NCI-H2081 treated with DMSO at 0.1 percent for 48 hours (cell line): ENCODE results near the gene ZMIZ1.

Source experiments
- DNase-seq: peaks from one replicate; lab custom pipeline; 2025; lab: John Stamatoyannopoulos, UW

Gene ZMIZ1

DNA sequence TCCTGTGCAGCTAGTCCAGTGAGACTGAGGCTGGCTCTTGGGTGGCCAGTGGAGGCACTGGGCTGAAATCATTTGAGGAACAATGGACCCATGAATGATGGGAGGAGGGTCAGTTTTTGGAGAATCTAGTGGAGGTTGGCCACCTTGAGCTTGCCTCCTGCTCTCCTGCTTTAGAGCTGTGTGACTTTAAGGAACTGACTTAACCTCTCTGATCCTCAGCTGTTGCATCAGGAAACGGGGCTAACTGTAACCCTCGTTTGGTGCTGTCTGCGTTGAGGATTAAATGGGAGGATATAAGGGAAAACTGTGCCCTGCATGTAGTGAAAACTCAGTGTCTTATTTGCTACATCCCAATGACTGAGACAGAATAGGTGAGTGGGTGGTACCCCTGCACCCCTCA is 163.1 kb downstream of the ZMIZ1 start:
- DNase-seq: no peak

DNA sequence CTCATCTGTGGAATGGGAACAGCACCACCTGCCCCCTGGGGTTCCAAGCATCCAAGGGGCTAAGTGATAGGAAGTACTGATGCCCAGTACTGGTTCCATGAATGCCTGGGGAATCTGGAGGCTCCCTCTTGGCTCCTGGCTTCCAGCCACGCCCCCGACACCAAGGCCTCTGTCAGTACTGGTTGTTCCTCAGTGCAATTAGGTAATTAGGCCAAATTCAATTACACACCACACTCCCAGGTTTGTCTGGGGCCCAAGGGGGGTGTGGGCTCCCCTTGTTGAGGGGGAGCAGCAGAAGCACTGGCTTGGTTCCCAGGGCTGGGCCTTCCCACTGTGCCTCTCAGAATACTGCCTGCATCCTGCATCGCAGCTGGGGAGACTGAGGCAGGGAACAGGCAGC is 164.1 kb downstream of the ZMIZ1 start:
- no peak for DNase-seq

DNA sequence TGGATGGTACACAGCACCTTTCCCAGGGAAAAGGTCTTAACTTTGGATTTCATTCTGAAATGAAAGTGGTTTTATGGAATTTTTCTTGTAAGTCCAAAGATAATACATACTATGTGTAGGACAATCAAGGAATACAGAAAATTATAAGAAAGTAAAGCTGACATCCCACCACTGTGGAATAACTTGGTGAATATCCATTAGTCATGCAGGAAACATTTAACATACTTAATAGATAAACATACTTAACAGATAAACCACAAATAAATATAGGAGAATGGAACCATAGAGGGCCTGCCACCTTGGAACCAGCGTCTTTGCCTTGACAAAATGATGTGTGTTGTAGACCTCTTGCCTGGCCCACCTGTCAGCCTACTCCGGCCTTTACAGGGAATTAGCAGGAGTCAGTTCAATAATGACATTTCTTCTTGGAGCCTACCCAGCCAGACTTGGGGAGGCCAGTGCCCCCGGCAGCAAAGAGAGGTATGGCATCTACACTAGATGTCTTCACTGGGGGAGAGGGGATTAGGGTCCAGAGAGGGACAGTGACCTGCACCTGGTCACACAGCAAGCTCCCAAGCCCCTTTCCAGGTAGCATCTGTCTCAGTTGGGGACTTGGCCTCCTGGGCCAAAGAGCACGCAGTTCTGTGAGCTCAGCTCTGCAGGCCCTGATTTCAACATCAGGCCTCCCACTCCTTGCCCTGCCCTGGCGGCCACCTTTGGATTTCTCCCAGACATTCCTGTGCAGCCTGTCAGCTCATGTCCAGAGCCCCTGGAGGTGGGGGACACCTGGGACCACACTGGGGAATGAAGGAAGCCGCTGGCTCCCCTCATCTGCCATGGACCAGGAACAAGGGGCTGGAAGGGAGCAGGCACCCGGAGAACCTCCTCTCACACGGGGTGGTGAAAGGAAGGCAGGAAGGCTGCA is 165.9 kb downstream of the ZMIZ1 start:
- DNase-seq: no peak

DNA sequence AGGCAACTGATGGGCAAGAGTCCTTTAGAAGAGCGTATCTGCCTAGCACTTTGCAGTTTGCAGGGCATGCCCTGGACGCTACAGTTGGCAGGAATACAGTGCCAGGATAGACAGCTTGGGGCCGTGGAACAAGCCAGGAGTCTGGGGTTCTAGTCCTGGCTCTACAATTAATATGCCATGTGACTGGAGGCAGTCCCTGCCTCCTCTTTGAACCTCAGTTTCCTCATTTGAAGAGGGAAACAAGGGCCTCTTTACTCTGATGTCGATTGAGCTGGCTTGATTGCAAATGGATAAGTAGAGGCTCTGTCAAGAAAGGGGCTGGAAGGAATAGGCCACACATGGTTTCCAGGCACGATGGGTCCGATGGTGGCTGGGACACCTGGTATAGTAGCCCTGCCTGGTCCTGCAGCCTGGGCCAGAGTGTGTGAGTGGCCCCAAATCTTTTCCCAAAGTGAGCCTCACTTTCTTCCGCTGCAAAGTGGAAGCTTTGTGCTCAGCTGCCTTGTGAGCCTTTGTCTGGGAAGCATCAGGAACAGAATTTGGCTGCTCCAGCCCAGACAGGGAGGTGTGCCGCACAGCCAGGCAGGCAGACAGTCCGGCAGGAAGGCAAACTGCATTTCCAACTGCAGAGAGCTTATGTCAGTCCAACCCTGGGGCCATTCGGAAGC is 167.1 kb downstream of the ZMIZ1 start:
- no peak for DNase-seq

DNA sequence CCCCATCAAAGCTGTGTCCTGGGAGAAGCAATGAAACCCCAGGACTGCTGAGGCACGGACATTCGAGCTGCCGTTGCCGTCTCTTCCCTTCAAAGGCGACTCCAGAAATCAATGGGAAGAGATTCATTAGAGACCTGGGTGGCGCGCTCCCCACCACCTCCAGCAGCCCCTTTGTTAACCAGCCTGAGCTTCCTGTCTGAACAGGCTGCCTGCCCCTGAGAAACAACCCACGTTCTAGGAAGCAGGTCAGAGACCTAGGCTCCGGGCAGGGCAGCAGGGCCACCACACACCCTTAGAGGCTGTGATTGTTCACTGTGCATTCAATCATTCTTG is 167.6 kb downstream of the ZMIZ1 start:
- DNase-seq: no peak

DNA sequence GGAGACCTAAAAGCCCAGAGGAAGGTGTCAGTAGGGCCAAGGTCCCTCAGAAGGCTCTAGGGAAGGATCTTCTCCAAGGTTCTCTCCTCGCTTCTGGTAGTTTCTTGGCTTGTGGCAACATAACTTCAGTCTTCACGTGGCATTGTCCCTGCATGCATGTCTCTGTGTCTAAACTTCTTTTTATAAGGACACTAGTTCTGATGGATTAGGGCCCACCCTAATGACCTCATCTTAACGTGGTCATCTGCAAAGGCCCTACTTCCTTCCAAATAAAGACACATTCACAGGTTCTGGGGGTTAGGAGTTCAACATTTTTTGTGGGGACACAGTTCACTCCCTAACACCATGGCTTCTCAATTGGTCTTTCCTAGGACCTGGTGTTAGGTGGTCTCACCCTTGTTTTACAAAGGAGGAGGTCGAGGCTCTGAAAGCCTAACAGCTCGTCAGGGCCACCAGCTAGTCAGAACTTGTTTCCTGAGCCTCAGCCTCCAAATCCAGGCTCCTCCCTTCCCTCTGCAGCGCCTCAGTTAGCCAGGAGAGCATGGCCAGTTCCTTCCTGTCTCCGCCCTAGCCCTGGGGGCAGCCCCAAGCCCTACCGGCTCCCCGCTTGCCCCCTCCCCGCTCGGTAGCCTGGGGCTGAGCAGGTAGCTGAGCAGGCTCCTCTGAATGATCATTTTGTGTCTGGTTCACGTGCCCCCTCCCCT is 168.8 kb downstream of the ZMIZ1 start:
- no peak for DNase-seq

DNA sequence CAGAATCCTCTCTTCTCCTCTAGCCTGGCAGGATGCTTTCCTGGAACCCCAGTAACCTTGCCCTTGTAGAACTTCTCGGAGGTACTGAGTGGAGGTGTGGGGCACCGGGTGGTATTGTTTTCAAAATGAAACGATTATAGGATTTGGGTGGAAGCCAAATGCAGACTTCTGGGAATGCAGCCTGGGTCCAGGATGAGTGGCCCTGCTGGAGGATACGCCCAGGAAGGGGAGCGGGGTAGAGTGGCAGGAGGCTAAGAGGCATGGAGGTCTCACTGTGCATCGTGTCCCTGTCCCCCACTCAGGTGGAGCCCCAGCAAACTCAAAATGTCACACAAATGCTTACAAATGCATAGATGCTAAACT is 169.4 kb downstream of the ZMIZ1 start:
- peak; percentile 1 for DNase-seq

DNA sequence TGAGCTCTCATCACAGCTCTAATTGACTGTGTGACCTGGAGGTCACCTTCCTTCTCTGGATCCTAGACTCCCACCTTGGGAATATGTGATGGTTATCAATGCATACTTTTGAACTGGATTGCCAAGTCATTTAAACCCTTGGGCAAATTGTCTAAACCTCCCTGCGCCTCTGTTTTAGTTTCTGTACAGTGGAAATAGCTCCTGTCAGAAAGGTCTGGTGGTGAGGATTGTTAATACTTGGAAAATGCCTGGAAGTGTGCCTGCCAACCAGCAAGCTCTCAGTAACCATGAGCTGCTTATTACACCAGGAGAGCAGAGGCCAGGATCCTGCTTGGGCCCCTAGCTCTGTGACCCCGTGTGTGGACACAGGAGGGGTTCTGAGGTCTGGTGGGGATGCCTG is 169.8 kb downstream of the ZMIZ1 start:
- DNase-seq: no peak

DNA sequence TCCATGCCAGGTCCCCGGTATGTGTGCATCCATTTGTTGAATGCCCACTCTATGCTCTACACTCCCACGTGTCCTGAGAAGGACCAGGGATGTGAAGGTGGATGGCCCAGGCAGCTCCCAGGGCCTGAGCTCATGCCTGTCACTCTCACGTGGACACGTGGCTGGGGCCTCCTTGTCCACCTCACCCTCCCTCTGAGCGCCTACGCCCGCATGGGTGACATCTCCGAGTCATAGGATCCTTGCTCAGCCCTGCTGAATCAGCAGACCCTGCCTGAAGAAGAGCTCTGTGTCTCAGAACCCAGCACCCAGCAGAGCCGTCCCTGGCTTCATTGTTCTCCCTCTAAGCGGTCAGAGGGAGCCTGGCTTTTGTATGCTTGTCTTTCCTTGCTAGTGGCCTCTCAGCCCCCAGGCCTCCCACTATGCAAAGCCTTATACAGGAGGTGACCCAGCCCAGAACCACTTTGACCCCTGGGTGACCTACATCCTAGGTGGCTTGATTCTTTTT is 170.6 kb downstream of the ZMIZ1 start:
- DNase-seq: no peak

DNA sequence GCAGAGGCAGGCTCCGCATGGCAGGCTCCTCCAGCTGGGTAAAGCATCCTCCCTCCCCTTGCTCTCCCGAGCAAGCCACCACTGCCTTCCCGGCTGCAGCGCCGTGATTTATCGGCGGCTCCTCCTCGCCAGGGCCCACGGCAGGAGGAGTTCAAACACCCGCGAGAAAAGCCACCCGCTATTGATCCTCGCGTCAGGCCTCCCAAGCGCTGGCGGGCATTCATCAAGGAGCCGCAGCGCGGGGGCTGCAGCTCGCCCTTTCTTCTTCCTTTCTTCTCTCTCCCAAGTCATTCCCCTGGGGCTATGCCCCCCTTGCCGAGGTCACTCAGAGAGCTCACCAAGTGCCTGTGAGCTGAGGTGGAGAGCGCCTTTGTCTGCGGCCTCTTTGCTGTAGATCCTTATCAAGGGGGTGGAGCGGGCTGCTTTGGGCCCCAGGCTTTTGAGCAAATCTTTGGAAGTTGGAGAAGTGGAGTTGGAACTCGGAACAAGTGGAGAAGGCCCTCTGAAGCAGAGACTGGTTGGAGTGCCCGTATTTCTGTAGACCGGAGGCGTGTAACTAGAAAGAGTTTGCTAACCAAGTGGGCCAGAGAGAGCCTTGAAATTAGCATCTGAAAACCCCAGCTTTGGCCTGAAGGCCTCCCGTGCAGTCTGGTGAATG is 171.3 kb downstream of the ZMIZ1 start:
- no peak for DNase-seq

DNA sequence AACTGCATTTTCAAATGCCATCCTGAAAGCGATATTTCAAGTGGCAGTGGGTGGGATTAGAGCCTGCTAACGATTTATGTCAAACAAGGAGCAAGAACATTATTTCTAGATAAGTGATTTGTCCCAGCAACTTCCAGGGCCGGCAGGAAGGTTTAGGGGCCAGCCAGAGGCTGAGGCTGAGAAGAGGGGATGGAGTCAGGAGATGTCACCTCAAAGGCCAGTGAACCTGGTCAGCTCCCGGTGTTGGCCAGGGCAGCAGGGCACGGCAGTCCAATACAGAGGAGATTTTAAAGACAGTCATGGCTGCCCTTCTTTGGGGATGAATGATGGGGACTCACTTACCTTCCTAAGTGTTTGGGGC is 172.8 kb downstream of the ZMIZ1 start:
- no peak for DNase-seq

DNA sequence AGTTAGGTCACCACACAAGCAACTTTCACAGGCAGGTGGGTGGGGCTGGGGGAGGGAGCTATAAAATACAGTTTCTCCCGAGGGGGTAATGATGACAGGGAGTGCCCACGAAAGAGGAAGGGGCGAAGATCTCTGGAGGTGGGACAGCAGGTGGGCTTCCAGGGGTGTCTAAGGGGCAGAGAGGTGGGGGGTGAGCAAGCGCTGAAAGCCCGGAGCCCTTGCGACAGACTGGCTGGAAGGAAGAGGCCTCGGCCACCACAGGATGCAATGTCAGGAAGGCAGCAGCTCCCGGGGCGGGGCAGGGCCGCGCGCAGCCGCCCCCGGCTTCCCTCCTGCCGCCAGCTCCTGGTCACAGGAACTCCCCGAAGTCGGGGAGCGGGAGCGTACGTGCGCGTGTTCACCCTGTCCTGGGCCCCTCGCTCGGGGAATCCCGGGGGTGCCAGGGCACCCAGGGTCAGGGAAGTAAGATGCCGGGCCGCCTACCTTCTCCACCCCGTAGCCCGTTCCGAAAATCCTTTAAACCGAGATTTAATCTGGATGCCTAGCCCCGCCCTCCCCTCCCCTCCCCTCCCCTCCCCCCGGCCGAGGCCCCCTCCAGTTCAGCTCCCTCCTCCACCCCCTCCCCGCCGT is 173.3 kb downstream of the ZMIZ1 start:
- no peak for DNase-seq

DNA sequence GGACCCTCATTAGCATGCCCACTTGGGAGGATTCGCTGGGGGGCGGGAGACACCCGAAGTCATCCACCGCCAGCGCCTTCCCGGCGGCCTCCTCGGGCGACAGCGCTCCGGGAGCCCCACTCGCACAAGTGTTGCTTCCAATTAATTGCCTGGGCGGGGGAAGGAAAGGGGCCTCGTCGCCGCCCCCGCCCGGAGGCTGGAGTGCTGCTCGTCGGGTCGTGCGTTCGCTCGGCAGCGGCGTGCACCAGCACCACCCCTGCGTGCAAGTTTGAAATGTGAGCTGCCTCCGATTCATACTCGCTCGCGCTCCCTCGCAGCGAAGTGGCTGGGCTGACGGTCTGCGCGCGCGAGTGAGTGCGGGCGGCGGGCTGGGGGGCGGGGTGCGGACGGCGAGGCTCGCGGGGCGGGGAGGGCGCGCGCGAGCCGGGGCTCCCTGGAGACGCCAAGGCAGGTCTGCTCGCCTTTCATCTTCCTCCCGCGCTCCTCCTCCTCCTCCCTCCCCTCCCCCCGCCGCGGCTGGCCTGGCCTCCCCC is 173.9 kb downstream of the ZMIZ1 start:
- no peak for DNase-seq

DNA sequence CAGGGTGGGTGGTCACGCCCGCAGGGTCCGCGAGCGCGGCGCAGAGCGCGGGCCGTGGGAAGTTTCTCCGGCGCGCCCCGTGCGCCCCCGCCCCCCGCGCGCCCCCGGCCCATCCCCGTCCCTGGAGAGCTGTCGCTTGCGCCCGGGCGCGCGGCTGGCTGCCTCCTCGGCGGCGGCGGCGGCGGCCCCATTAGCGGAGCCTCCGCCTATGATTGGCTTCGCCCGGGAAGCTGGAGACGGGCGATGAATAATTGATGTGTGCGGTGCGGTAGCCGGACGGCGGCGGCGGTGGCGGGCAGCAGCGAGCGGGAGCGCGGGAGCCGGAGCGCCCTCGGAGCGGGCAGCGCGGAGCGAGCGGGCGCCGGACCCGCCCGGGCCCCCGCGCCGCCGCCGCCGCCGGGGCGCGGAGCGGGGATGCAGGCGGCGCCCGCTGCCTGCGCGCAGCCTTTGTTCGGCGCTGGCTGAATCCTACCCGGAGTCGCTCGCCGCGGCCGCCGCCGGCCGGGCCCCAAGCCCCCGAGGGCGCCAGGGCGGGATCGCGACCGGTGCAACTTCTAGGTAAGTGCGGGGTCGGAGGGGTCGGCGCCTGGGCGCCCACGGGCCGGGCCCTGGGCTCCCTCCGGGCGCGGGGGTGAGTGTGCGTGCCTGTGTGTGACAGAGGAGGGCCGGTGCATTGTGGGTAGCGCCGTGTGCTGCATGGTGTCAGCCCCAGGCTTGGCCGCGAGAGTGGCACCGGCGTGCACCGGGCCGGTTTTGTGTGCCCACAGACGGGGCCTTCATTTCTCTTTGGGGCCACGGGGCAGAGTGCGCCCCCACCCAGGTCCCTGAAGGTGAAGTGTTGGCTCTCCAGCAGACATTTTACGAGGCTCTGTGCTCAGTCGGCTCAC is 174.7 kb downstream of the ZMIZ1 start:
- DNase-seq: no peak

DNA sequence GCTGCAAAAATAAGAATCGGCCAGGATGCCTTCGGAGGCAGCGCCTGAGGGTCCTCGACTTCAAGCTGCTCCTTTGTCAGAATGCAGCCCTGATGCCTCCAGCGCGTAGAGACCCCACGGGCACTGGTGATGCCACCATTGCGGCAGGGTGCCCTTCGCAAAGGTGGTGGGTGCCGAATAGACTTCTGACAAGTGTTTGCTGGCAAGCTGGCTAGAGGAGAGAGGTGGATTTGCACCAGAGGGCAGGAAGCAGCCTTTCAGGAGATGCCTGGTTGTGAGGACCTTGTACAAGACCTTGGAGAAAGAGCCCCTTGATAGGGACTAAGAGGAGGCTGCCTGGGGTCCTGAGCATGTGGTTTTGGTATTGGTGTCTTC is 175.3 kb downstream of the ZMIZ1 start:
- DNase-seq: no peak

DNA sequence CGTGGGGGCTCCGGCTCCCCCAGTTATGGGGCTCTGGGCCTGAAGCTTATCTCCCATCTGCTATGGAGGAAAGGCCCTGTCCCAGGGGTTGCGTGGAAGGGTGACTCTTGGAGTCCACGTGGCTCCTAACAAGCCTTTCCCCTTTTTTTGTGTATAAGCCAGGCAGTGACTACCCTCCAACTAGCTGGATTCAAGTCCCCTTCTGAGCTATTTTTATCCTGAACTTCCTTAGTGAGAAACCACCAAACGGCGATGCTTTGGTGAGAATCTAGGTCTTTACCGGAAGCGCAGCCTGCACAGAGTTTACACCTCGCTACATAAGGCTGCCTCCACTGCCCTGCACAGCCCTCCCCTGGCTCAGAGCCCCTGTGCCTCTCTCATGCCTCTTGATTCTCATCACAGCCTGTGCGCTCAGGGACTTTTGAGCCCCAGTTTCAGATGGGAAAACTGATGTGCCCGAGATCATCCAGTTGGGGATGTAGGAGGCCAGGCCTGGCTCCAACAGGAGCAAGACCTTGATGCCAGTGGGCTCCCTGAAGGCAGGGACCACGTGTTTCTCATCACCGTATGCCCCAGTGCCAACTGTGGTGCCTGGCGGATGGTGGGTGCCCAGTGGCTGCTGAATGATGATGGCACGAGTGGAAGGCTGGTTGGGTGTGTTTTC is 176.2 kb downstream of the ZMIZ1 start:
- DNase-seq: no peak

DNA sequence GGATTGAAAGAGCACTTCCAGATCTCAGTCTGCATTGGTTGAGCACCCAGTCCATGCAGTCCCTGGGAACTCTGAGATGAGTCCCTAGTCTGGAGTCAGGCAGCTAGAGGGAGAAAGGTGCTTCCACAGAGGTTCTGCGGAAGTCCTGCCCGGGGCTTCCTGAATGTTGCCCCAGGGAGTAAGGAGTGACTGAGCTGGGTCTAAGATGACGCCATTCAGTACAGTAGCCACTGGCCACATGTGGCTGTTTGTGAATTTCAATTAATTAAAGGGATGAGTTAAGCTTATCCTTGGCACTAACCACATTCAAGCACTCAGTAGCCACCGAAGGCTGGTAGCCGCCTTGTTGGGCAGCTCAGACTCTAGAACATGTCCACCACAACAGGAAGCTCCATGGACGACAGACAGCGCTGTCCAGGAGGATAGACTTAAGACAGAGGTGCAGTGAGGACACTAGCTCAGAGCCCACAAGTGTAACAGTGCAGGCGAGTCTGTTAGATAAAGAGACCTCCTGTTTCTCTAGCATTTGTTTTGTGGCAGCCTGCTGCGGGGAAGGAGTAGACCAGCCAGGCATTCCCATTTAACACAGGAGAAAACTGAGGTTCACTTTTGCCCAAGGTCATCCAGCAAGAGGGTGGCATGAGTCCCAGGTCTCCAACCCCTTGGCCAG is 176.9 kb downstream of the ZMIZ1 start:
- no peak for DNase-seq

DNA sequence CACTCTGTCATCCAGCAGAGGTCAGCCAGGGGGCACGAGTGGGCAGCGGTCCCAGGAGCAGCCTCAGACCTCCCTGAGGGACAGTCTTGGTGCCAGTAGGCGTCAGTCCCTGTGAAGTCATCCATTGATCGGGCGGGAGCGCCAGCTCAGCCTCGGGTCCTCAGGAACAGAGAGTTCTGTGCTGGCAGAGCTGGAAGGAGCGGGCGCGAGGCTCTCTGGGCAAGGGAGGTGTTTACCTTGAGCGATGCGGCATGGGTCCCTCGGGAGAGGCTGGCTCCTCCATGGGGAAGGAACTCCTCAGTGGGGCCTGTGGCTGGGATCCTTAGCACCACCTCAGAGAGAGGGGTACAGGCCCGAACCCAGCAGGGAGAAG is 177.4 kb downstream of the ZMIZ1 start:
- no peak for DNase-seq

DNA sequence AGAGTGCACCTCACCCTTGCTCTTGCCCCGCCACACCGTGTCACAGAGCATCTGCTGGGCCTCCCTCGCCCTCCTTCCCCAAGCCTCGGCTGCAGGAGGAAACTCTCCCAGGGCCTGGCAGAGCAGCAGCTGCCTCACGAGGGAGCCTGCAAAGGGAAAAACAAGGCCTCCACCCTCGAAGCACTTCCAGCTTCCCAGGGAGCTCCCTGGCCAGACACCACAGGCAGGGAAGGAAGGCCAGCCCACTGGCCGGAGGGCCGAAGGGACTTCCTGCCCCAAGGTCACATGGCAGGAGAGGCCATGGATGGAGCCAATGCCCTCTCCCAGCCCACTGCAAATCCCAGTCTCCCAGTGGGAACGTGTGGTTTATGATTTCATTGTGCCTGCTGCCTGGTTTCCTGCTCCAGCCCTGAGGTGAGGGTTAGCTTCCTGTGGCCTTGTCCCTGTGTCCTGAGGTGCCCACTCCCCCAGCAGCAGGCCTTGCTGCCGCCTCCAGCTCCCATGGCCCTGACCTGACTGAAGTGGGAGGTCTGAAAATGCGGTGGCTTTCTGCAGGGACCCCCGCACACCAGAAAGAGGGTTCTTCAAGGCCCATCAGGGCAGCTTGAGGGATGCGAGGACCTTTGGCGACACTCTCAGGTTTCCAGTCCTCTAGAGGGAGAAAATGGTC is 178.0 kb downstream of the ZMIZ1 start:
- no peak for DNase-seq
